Lower leg skin (tissue), 4 donors: ENCODE measurements around the gene FBXL20. TPM values are rescaled to one million over a fixed set of nuclear protein-coding genes. Genes with fewer than 3 reads are reported as not detected.

Experiments used
- DNase-seq, 2 donors: peaks; one replicate each; pipeline ENCODE4 v3.0.0-alpha.2; 2019; ENCODE audit warnings: low spot score in 2 of 2
- H3K4me3 ChIP-seq: fragments of 200-600 bp; sonication (generic); 2 replicates; pipeline ENCODE4 v1.5.1; 2017; ENCODE audit warnings: mild to moderate bottlenecking, low read depth; ENCODE audit not compliant: poor library complexity, severe bottlenecking
- CTCF ChIP-seq, 3 donors: fragments of 450-650 bp; IDR thresholded peaks; one replicate each; pipeline ENCODE4 v1.5.1; 2016; ENCODE audit warnings: antibody characterized with exemption in 3 of 3, mild to moderate bottlenecking in 3 of 3, moderate library complexity in 2 of 3
- POLR2A ChIP-seq, 2 donors: fragments of 450-650 bp; IDR thresholded peaks; one replicate each; pipeline ENCODE4 v1.6.1; 2016 to 2017; ENCODE audit warnings: antibody characterized with exemption in 2 of 2, mild to moderate bottlenecking in 1 of 2, moderate library complexity in 1 of 2
- WGBS, 2 donors: methylation state at CpG; one replicate each; pipeline ENCODE4 v1.1.5; 2018; 5-methylcytosine and 5-hydroxymethylcytosine counted together
- intact Hi-C: fragments of 100-400 bp; cut with DNase I; formaldehyde crosslinking; loops from one replicate; pipeline ENCODE4 v1.15.0; 2023; ENCODE audit warnings: low total_unique reads
- total RNA-seq, 4 donors: library from RNA; depleted of rRNA; stranded (reverse); fragments of >200 nt; gene quantifications; one replicate each; pipeline ENCODE4 v1.1.0, GENCODE V29; 2016

The FBXL20 gene
- total RNA-seq, 4 donors from 2014 or later = 20.5 to 45.2 (median 30.8) TPM

DNA sequence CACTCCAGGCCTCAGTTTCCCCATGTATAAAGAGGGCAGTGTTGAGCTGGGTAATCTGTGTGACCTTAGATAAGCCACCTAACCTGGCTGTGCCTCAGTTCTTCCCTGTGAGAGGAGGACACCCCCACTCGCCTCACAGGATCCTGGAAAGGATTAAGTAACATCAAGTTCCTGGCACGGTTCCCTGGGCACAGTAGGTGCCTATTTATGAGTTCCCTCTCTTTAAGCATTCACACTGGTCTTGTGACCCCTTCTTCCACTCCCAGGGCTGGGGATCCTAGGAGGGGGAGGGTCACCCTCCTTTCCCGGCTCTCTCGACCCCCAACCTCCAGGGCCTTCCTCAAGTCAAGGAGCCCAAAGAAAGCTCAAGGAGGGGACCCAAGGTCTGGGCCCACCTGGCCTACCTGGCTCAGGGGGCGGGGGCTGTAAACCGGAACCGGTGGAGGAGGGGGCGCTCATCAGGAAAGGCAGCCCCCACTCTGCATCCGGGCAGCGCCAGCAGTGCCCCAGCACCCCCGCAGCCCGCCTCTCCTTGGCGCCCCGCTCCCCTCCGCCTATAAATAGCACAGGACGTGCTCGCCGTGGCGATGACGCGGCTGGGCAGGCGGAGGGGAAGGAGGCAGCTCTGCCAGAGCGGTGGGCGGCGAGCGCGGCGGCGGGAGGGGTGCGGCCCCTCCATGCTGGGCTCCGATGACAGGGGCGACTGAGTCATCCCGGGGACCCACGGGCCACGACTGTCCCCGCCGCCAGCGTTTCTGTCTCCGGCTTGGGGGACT, 191.9 kb downstream of the FBXL20 start:
- no peak for TF ChIP-seq CTCF (IDR thresholded peaks at IDR 0.05)
- no peak for TF ChIP-seq POLR2A (IDR thresholded peaks at IDR 0.05)
- intact Hi-C loops = loop anchor here (5.0 kb wide), 1 partner anchor 548 kb away; no protein-coding TSS in a partner anchor
- 2 to 6% methylated on average over 6 to 28 of the region's 39 CpGs for WGBS, 2 donors

GRCh38 chr17:39208893-39209292, 192.5 kb downstream of the FBXL20 start:
- intact Hi-C loops = loop anchor here (5.0 kb wide), 1 partner anchor 548 kb away; no protein-coding TSS in a partner anchor
- no peak for TF ChIP-seq CTCF (IDR thresholded peaks at IDR 0.05)
- TF ChIP-seq POLR2A (IDR thresholded peaks at IDR 0.05) = no peak
- WGBS, 2 donors = 56 to 63% methylated on average over 8 of the region's 8 CpGs
- peak; percentile 42 to 83 for DNase-seq
- no peak overlapping the region for H3K4me3 ChIP-seq

More for the DNA sequence above, 191.9 kb downstream of the FBXL20 start:
- peak; percentile 81 to 91 for DNase-seq
- no peak overlapping the region for H3K4me3 ChIP-seq

DNA sequence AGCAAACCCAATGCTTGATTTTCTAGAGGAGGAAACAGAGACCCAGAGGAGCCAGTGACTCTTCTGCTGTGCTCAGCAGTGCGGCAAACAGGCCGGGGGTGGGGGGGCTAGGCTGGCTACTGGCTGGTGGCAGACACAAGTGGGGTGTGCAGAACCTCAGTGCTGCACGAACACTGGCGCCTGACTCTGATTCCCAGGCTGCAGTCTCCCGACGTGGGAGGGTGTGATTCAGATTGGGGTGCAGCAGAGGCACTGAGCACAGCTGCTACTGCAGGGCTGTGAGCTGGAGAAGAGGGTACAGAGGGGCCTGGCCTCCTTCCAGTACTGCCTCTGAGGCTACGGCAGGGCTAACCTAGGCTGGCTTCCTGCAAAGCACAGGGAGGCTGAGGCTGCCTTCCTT, 193.3 kb downstream of the FBXL20 start:
- intact Hi-C loops = loop anchor here (5.0 kb wide), 1 partner anchor 549 kb away; no protein-coding TSS in a partner anchor
- 53 to 58% methylated on average over 7 of the region's 7 CpGs for WGBS, 2 donors
- TF ChIP-seq POLR2A (IDR thresholded peaks at IDR 0.05) = no peak
- no peak for TF ChIP-seq CTCF (IDR thresholded peaks at IDR 0.05)
- DNase-seq = peak in 1 of 2 donors; percentile 84
- no peak overlapping the region for H3K4me3 ChIP-seq

DNA sequence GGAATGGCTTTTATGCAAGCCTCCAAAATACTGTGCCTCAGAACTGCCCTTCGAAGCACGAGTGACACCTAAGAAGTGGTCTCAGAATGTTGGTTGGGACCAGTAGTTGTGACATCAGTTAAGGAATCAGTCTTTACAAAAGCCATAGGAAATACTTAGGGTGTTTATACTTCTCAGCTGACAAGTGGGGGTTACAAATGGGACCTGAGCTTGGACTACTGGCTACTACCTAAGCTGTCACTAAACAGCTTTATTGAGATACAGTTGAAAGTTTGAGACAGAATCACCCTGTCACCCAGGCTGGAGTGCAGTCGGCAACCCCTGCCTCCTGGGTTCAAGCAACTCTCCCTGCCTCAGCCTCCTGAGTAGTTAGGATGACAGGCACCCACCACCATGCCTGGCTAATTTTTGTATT, 196.3 kb downstream of the FBXL20 start:
- 81 to 89% methylated on average over 3 of the region's 3 CpGs for WGBS, 2 donors
- DNase-seq = no peak
- intact Hi-C loops = loop anchor here (5.0 kb wide), 1 partner anchor 552 kb away; no protein-coding TSS in a partner anchor
- H3K4me3 ChIP-seq = no peak overlapping the region
- no peak for TF ChIP-seq POLR2A (IDR thresholded peaks at IDR 0.05)
- no peak for TF ChIP-seq CTCF (IDR thresholded peaks at IDR 0.05)

DNA sequence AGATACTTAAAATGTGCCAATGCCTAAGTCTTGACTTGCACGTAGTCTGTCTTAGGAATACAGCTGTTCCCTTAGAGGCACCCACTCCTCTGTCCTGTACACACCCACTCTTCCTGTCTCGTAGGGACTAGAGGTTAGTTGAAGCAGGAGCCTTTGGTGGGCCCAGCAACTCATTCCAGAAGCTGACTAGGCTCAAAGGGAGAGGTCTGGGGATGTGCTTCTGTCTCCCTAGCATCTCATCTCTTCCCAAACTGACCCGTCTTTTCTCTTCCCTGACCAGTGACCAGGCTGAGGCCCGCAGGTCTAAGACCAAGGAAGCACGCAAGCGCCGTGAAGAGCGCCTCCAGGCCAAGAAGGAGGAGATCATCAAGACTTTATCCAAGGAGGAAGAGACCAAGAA, 197.2 kb downstream of the FBXL20 start:
- DNase-seq = no peak
- intact Hi-C loops = no loop called here
- 75 to 76% methylated on average over 8 of the region's 8 CpGs for WGBS, 2 donors
- H3K4me3 ChIP-seq = no peak overlapping the region
- TF ChIP-seq CTCF (IDR thresholded peaks at IDR 0.05) (no peak), POLR2A (IDR thresholded peaks at IDR 0.05) (no peak)

Other genes starting within 250 kb of the FBXL20 start
- gene PLXDC1, start 250.0 kb downstream of the FBXL20 start, total RNA-seq = 1 to 10 TPM; 2.7 to 8.1 (median 5.2) TPM
- gene ARL5C, start 235.5 kb downstream of the FBXL20 start, total RNA-seq = not detected
- gene CACNB1, start 204.0 kb downstream of the FBXL20 start, total RNA-seq = 10 to 100 TPM in 2 of 4 donors, 1 to 10 TPM in 2; 5.7 to 13.1 (median 11.2) TPM
- gene RPL19, start 201.3 kb downstream of the FBXL20 start, total RNA-seq = 1,000 to 10,000 TPM; 3,050 to 5,448 (median 3,578) TPM
- 10 to 100 TPM in 2 of 4 donors, 1 to 10 TPM in 2; 2.3 to 35.6 (median 10.8) TPM for gene STAC2, start 175.7 kb downstream of the FBXL20 start, total RNA-seq
- 10 to 100 TPM; 20.8 to 38.3 (median 25.9) TPM for gene MED1, start 49.6 kb upstream of the FBXL20 start, total RNA-seq
- gene CDK12, start 59.9 kb upstream of the FBXL20 start, total RNA-seq = 10 to 100 TPM; 33.9 to 56.8 (median 46.5) TPM
- gene NEUROD2, start 206.3 kb upstream of the FBXL20 start, total RNA-seq = under 1 TPM in 2 of 4 donors, not detected in 2; 0.17 to 0.25 TPM
- gene PPP1R1B, start 225.3 kb upstream of the FBXL20 start, total RNA-seq = 100 to 1,000 TPM in 1 of 4 donors, 10 to 100 TPM in 3; 18.5 to 102 (median 51.8) TPM
- gene STARD3, start 235.5 kb upstream of the FBXL20 start, total RNA-seq = 10 to 100 TPM; 47.7 to 99.7 (median 65.7) TPM